H1 (cell line): ENCODE measurements around the gene ATP13A3. TPM values are rescaled to one million over a fixed set of nuclear protein-coding genes. Genes with fewer than 3 reads are reported as not detected.

Source experiments
- BRCA1 ChIP-seq: IDR thresholded peaks from 2 replicates; pipeline ENCODE4 v1.6.1; 2012; ENCODE audit warnings: low read depth, low read length, improper control_type of control experiment
- EGR1 ChIP-seq: IDR thresholded peaks from 2 replicates; pipeline ENCODE4 v1.6.1; 2011; ENCODE audit warnings: low read depth, low read length, borderline replicate concordance
- GABPA ChIP-seq: IDR thresholded peaks from 2 replicates; pipeline ENCODE4 v1.6.1; 2011; ENCODE audit warnings: mild to moderate bottlenecking, low read length, moderate library complexity, borderline replicate concordance; ENCODE audit not compliant: insufficient read depth
- HDAC6 ChIP-seq: IDR thresholded peaks from one replicate; pipeline ENCODE4 v1.7.1; 2012; ENCODE audit warnings: low read depth, mild to moderate bottlenecking, inconsistent platforms, low read length, moderate library complexity
- KDM5A ChIP-seq: fragments of 200-600 bp; IDR thresholded peaks from 2 replicates; pipeline ENCODE4 v1.7.1; 2012; ENCODE audit warnings: mild to moderate bottlenecking, low read length, inconsistent platforms, mixed read lengths
- RNF2 ChIP-seq: fragments of 200-900, 300-1000 bp; sonication (generic); IDR thresholded peaks from 2 replicates; pipeline ENCODE4 v1.7.1; 2016; ENCODE audit warnings: borderline replicate concordance, low read depth, mild to moderate bottlenecking, antibody characterized with exemption, low read length; ENCODE audit not compliant: poor library complexity, severe bottlenecking; ENCODE audit errors: missing control alignments
- SAP30 ChIP-seq: fragments of 300-600 bp; sonication (generic); IDR thresholded peaks from 2 replicates; pipeline ENCODE4 v1.7.1; 2012; ENCODE audit warnings: low read length, moderate library complexity, mild to moderate bottlenecking, inconsistent platforms; ENCODE audit not compliant: insufficient read depth, insufficient replicate concordance
- SP2 ChIP-seq: IDR thresholded peaks from 2 replicates; pipeline ENCODE4 v1.6.1; 2012; ENCODE audit warnings: mild to moderate bottlenecking, low read length, inconsistent platforms
- TCF12 ChIP-seq: IDR thresholded peaks from 2 replicates; pipeline ENCODE4 v1.6.1; 2011; ENCODE audit warnings: low read depth, mild to moderate bottlenecking, low read length
- ZNF274 ChIP-seq: IDR thresholded peaks from 2 replicates; pipeline ENCODE4 v1.7.0; 2012; ENCODE audit warnings: low read length, borderline replicate concordance; ENCODE audit errors: extremely low read depth
- polyA plus RNA-seq, 7 experiments: library from polyadenylated mRNA; depleted of rRNA in 3 of 7; stranded (reverse) in 5 of 7; unstranded in 2 of 7; fragments of >200 nt in 5 of 7; fragments of 200-250 nt in 2 of 7; gene quantifications; 1 replicate in 5 of 7; 2 replicates in 1 of 7; 4 replicates in 1 of 7; pipeline versions ENCODE4 v1.2.1 to v1.2.3, GENCODE V29; 2011 to 2013; ENCODE audit warnings: missing spikeins in 2 of 7, mixed read lengths in 2 of 7
- total RNA-seq: library from RNA; stranded (reverse); fragmentation: NEBNext Ultra II Directional; extraction: Animal tissue kit (Norgen Biotek cat#: 25700); gene quantifications from 2 replicates; pipeline ENCODE4 v1.2.1, GENCODE V29; 2021
- TF ChIP-seq, protein P1 (sequence below): fragments of 300-600 bp; sonication (generic); IDR thresholded peaks from 2 replicates; pipeline ENCODE4 v1.7.1; 2012; ENCODE audit warnings: low read length, moderate library complexity, mild to moderate bottlenecking, inconsistent platforms; ENCODE audit not compliant: insufficient replicate concordance
- TF ChIP-seq, protein P2 (sequence below): IDR thresholded peaks from 2 replicates; pipeline ENCODE4 v1.6.1; 2012; ENCODE audit warnings: inconsistent platforms

ATP13A3 gene
- total and polyA plus RNA-seq, 2 of the 8 experiments (the other 6 are each of a cell fraction or from before 2014, with no cell fraction given) = 18.6 to 92.2 TPM

DNA sequence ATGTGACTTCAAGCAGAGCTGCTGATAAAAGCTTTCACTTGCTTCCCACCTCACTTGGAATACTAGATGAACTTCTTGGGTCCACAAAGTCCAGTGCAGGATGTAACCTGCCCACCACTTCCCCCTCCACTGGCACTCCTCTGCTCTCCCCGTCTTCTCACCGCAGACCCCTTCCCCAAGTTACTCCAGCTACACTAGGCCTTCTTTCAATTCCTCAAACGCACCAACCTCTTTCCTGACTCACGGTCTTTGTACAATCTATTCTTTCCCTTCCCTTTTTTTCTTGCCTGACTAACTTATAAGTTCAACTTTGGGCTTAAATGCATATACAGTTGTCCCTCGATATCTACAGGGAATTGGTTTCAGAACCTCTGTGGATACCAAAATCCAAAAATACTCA lies 5.2 kb upstream of the ATP13A3 start (continued):
- TF ChIP-seq, protein P1, sequence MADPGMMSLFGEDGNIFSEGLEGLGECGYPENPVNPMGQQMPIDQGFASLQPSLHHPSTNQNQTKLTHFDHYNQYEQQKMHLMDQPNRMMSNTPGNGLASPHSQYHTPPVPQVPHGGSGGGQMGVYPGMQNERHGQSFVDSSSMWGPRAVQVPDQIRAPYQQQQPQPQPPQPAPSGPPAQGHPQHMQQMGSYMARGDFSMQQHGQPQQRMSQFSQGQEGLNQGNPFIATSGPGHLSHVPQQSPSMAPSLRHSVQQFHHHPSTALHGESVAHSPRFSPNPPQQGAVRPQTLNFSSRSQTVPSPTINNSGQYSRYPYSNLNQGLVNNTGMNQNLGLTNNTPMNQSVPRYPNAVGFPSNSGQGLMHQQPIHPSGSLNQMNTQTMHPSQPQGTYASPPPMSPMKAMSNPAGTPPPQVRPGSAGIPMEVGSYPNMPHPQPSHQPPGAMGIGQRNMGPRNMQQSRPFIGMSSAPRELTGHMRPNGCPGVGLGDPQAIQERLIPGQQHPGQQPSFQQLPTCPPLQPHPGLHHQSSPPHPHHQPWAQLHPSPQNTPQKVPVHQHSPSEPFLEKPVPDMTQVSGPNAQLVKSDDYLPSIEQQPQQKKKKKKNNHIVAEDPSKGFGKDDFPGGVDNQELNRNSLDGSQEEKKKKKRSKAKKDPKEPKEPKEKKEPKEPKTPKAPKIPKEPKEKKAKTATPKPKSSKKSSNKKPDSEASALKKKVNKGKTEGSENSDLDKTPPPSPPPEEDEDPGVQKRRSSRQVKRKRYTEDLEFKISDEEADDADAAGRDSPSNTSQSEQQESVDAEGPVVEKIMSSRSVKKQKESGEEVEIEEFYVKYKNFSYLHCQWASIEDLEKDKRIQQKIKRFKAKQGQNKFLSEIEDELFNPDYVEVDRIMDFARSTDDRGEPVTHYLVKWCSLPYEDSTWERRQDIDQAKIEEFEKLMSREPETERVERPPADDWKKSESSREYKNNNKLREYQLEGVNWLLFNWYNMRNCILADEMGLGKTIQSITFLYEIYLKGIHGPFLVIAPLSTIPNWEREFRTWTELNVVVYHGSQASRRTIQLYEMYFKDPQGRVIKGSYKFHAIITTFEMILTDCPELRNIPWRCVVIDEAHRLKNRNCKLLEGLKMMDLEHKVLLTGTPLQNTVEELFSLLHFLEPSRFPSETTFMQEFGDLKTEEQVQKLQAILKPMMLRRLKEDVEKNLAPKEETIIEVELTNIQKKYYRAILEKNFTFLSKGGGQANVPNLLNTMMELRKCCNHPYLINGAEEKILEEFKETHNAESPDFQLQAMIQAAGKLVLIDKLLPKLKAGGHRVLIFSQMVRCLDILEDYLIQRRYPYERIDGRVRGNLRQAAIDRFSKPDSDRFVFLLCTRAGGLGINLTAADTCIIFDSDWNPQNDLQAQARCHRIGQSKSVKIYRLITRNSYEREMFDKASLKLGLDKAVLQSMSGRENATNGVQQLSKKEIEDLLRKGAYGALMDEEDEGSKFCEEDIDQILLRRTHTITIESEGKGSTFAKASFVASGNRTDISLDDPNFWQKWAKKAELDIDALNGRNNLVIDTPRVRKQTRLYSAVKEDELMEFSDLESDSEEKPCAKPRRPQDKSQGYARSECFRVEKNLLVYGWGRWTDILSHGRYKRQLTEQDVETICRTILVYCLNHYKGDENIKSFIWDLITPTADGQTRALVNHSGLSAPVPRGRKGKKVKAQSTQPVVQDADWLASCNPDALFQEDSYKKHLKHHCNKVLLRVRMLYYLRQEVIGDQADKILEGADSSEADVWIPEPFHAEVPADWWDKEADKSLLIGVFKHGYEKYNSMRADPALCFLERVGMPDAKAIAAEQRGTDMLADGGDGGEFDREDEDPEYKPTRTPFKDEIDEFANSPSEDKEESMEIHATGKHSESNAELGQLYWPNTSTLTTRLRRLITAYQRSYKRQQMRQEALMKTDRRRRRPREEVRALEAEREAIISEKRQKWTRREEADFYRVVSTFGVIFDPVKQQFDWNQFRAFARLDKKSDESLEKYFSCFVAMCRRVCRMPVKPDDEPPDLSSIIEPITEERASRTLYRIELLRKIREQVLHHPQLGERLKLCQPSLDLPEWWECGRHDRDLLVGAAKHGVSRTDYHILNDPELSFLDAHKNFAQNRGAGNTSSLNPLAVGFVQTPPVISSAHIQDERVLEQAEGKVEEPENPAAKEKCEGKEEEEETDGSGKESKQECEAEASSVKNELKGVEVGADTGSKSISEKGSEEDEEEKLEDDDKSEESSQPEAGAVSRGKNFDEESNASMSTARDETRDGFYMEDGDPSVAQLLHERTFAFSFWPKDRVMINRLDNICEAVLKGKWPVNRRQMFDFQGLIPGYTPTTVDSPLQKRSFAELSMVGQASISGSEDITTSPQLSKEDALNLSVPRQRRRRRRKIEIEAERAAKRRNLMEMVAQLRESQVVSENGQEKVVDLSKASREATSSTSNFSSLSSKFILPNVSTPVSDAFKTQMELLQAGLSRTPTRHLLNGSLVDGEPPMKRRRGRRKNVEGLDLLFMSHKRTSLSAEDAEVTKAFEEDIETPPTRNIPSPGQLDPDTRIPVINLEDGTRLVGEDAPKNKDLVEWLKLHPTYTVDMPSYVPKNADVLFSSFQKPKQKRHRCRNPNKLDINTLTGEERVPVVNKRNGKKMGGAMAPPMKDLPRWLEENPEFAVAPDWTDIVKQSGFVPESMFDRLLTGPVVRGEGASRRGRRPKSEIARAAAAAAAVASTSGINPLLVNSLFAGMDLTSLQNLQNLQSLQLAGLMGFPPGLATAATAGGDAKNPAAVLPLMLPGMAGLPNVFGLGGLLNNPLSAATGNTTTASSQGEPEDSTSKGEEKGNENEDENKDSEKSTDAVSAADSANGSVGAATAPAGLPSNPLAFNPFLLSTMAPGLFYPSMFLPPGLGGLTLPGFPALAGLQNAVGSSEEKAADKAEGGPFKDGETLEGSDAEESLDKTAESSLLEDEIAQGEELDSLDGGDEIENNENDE = no peak
- TF ChIP-seq, protein P2, sequence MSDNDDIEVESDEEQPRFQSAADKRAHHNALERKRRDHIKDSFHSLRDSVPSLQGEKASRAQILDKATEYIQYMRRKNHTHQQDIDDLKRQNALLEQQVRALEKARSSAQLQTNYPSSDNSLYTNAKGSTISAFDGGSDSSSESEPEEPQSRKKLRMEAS = no peak
- TF ChIP-seq BRCA1 = no peak
- TF ChIP-seq GABPA = no peak
- TF ChIP-seq HDAC6 = no peak
- no peak for TF ChIP-seq SAP30
- TF ChIP-seq SP2 = no peak
- TF ChIP-seq EGR1 = no peak
- no peak for TF ChIP-seq KDM5A
- TF ChIP-seq ZNF274 = no peak
- TF ChIP-seq RNF2 = no peak
- TF ChIP-seq TCF12 = no peak
